WTC11 (cell line): ENCODE measurements around the gene BMX. TPM values are rescaled to one million over a fixed set of nuclear protein-coding genes. Genes with fewer than 3 reads are reported as not detected.
A peak's percentile ranks its signal among the peaks of the same experiment; 100 is the strongest.

Source experiments
- ATAC-seq: fragments of 200-7000 bp; cut with Tn5 transposase; 2 replicates; pipeline ENCODE4 v1.10.0; 2021; ENCODE audit warnings: mild to moderate bottlenecking, moderate library complexity
- CTCF ChIA-PET: fragments of 300-600 bp; sonication (Branson Sonifier 250); formaldehyde crosslinking; loops from one replicate; lab custom pipeline; 2021; ENCODE audit warnings: antibody characterized with exemption; lab: Charles Lee
- POLR2A ChIA-PET: fragments of 350-600 bp; sonication (Branson Sonifier 250); formaldehyde crosslinking; loops from one replicate; lab custom pipeline; 2021; ENCODE audit warnings: antibody characterized with exemption; lab: Charles Lee
- DNase-seq: peaks from one replicate; pipeline ENCODE4 v3.0.0; 2021; ENCODE audit warnings: low spot score
- H3K27ac Mint-ChIP-seq: 2 replicates; pipeline ENCODE4 v1.8.0; 2021; ENCODE audit warnings: mixed read lengths
- H3K27me3 Mint-ChIP-seq: 2 replicates; pipeline ENCODE4 v1.8.0; 2021; ENCODE audit warnings: low read depth, mild to moderate bottlenecking, moderate library complexity, mixed read lengths
- H3K36me3 Mint-ChIP-seq: 2 replicates; pipeline ENCODE4 v1.8.0; 2021; ENCODE audit warnings: mixed read lengths
- H3K4me1 Mint-ChIP-seq: 2 replicates; pipeline ENCODE4 v1.8.0; 2022; ENCODE audit warnings: mixed read lengths
- H3K4me3 Mint-ChIP-seq: 2 replicates; pipeline ENCODE4 v1.8.0; 2021; ENCODE audit warnings: mild to moderate bottlenecking, moderate library complexity, mixed read lengths
- H3K9me3 Mint-ChIP-seq: 2 replicates; pipeline ENCODE4 v1.8.0; 2021; ENCODE audit warnings: mixed read lengths
- CREM ChIP-seq: sonication (generic); formaldehyde crosslinking; IDR thresholded peaks from 2 replicates; pipeline ENCODE4 v1.8.1; 2022; ENCODE audit warnings: mild to moderate bottlenecking, missing genetic modification reagents, moderate library complexity
- ETV6 ChIP-seq: sonication (generic); formaldehyde crosslinking; IDR thresholded peaks from 2 replicates; pipeline ENCODE4 v1.8.1; 2022; ENCODE audit warnings: mild to moderate bottlenecking, missing genetic modification reagents
- FOXP1 ChIP-seq: sonication (generic); formaldehyde crosslinking; IDR thresholded peaks from 2 replicates; pipeline ENCODE4 v1.8.0; 2022; ENCODE audit warnings: missing genetic modification reagents, mild to moderate bottlenecking, moderate library complexity, borderline replicate concordance
- GTF2I ChIP-seq: fragments of 250-450 bp; sonication (Bioruptor Pico); conservative IDR thresholded peaks from 2 replicates; pipeline ENCODE4 v1.4.0; 2021; ENCODE audit warnings: mild to moderate bottlenecking
- JAZF1 ChIP-seq: fragments of 250-450 bp; sonication (Bioruptor Pico); IDR thresholded peaks from 2 replicates; pipeline ENCODE4 v1.9.0; 2021; ENCODE audit warnings: moderate library complexity, mild to moderate bottlenecking, inconsistent platforms
- MYBL2 ChIP-seq: sonication (generic); formaldehyde crosslinking; IDR thresholded peaks from 2 replicates; pipeline ENCODE4 v1.8.1; 2023; ENCODE audit warnings: mild to moderate bottlenecking, moderate library complexity, missing genetic modification reagents
- NR1H2 ChIP-seq: sonication (generic); formaldehyde crosslinking; IDR thresholded peaks from 2 replicates; pipeline ENCODE4 v1.9.0; 2021; ENCODE audit warnings: mild to moderate bottlenecking, moderate library complexity, missing genetic modification reagents
- PRRX2 ChIP-seq: fragments of 250-450 bp; sonication (Bioruptor Pico); IDR thresholded peaks from 2 replicates; pipeline ENCODE4 v1.8.0; 2021; ENCODE audit warnings: mild to moderate bottlenecking
- RORB ChIP-seq: fragments of 250-450 bp; sonication (Bioruptor Pico); IDR thresholded peaks from 2 replicates; pipeline ENCODE4 v1.9.0; 2021; ENCODE audit warnings: mild to moderate bottlenecking
- SMAD3 ChIP-seq: sonication (generic); formaldehyde crosslinking; IDR thresholded peaks from 2 replicates; pipeline ENCODE4 v1.8.0; 2022; ENCODE audit warnings: missing genetic modification reagents, mild to moderate bottlenecking, borderline replicate concordance
- TP53 ChIP-seq: sonication (generic); formaldehyde crosslinking; IDR thresholded peaks from 2 replicates; pipeline ENCODE4 v1.8.1; 2023; ENCODE audit warnings: mild to moderate bottlenecking, missing genetic modification reagents
- USF1 ChIP-seq: sonication (generic); formaldehyde crosslinking; IDR thresholded peaks from 2 replicates; pipeline ENCODE4 v1.8.0; 2022; ENCODE audit warnings: mild to moderate bottlenecking, missing genetic modification reagents
- ZBTB43 ChIP-seq: sonication (generic); formaldehyde crosslinking; IDR thresholded peaks from 2 replicates; pipeline ENCODE4 v1.8.1; 2023; ENCODE audit warnings: mild to moderate bottlenecking, missing genetic modification reagents
- ZNF263 ChIP-seq: sonication (generic); formaldehyde crosslinking; IDR thresholded peaks from 2 replicates; pipeline ENCODE4 v1.8.1; 2022; ENCODE audit warnings: low read depth, mild to moderate bottlenecking, moderate library complexity, missing genetic modification reagents
- ZNF396 ChIP-seq: fragments of 250-450 bp; sonication (Bioruptor Pico); IDR thresholded peaks from 2 replicates; pipeline ENCODE4 v1.8.0; 2021; ENCODE audit warnings: mild to moderate bottlenecking, moderate library complexity, borderline replicate concordance
- ZNF416 ChIP-seq: fragments of 250-450 bp; sonication (Bioruptor Pico); IDR thresholded peaks from 2 replicates; pipeline ENCODE4 v1.9.0; 2021; ENCODE audit warnings: mild to moderate bottlenecking, inconsistent platforms
- ZNF423 ChIP-seq: fragments of 250-450 bp; sonication (Bioruptor Pico); IDR thresholded peaks from 2 replicates; pipeline ENCODE4 v2.1.2; 2022; ENCODE audit warnings: mild to moderate bottlenecking, moderate library complexity
- total RNA-seq: library from RNA; stranded (reverse); gene quantifications from 3 replicates; pipeline ENCODE4 v1.2.3, GENCODE V29; 2021
- TF ChIP-seq, protein P1 (sequence below): sonication (generic); formaldehyde crosslinking; IDR thresholded peaks from 2 replicates; pipeline ENCODE4 v1.8.0; 2022; ENCODE audit warnings: missing genetic modification reagents
- TF ChIP-seq, protein P2 (sequence below): sonication (generic); formaldehyde crosslinking; IDR thresholded peaks from 2 replicates; pipeline ENCODE4 v1.8.1; 2022; ENCODE audit warnings: low read depth, missing genetic modification reagents, borderline replicate concordance
- TF ChIP-seq, protein P3 (sequence below): fragments of 250-450 bp; sonication (Bioruptor Pico); IDR thresholded peaks from 2 replicates; pipeline ENCODE4 v1.9.0; 2021; ENCODE audit warnings: mild to moderate bottlenecking

Gene BMX
- total RNA-seq, 1 experiment from 2014 or later, result not detected

- H3K4me3 Mint-ChIP-seq, result no peak overlapping the region
- TF ChIP-seq ZNF423 (CRISPR knock-in tag) (no peak), CREM (CRISPR knock-in tag) (no peak), ETV6 (no peak), FOXP1 (CRISPR knock-in tag) (no peak), ZNF263 (CRISPR knock-in tag) (no peak), JAZF1 (CRISPR knock-in tag) (no peak), ZNF416 (CRISPR knock-in tag) (no peak), MYBL2 (no peak), ZNF396 (CRISPR knock-in tag) (no peak), PRRX2 (CRISPR knock-in tag) (no peak), TP53 (CRISPR knock-in tag) (no peak)
- TF ChIP-seq, protein P1, sequence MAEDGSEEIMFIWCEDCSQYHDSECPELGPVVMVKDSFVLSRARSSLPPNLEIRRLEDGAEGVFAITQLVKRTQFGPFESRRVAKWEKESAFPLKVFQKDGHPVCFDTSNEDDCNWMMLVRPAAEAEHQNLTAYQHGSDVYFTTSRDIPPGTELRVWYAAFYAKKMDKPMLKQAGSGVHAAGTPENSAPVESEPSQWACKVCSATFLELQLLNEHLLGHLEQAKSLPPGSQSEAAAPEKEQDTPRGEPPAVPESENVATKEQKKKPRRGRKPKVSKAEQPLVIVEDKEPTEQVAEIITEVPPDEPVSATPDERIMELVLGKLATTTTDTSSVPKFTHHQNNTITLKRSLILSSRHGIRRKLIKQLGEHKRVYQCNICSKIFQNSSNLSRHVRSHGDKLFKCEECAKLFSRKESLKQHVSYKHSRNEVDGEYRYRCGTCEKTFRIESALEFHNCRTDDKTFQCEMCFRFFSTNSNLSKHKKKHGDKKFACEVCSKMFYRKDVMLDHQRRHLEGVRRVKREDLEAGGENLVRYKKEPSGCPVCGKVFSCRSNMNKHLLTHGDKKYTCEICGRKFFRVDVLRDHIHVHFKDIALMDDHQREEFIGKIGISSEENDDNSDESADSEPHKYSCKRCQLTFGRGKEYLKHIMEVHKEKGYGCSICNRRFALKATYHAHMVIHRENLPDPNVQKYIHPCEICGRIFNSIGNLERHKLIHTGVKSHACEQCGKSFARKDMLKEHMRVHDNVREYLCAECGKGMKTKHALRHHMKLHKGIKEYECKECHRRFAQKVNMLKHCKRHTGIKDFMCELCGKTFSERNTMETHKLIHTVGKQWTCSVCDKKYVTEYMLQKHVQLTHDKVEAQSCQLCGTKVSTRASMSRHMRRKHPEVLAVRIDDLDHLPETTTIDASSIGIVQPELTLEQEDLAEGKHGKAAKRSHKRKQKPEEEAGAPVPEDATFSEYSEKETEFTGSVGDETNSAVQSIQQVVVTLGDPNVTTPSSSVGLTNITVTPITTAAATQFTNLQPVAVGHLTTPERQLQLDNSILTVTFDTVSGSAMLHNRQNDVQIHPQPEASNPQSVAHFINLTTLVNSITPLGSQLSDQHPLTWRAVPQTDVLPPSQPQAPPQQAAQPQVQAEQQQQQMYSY (CRISPR knock-in tag), result no peak
- no peaks in the 10 kb centered on the region for H3K9me3 Mint-ChIP-seq
- no peaks in the 10 kb centered on the region for H3K36me3 Mint-ChIP-seq
- no peaks in the 10 kb centered on the region for H3K27me3 Mint-ChIP-seq
- DNase-seq (peak; percentile 60), ATAC-seq (peak; percentile 85)
- ChIA-PET POLR2A (no interaction called here), CTCF (interaction anchor here (0.7 to 4.4 kb wide), 11 partner anchors 12 to 121 kb away, joined by 3 to 48 read pairs (median 3); partner anchors contain the start of gene VEGFD)
- no peak overlapping the region for H3K27ac Mint-ChIP-seq
- H3K4me1 Mint-ChIP-seq, result peaks cover 19% of the 10 kb centered on the region
Observed at GRCh38 chrX:15465896-15466651, 34.5 kb upstream of the BMX start.

- Mint-ChIP-seq H3K27me3 (no peaks in the 10 kb centered on the region), H3K4me3 (no peak overlapping the region), H3K4me1 (peaks cover 24% of the 10 kb centered on the region), H3K9me3 (no peaks in the 10 kb centered on the region), H3K36me3 (no peaks in the 10 kb centered on the region), H3K27ac (no peak overlapping the region)
- CTCF ChIA-PET, result interaction anchor here (1.0 to 4.4 kb wide), 2 partner anchors 86 to 119 kb away, joined by 4 to 48 read pairs; no protein-coding TSS in a partner anchor
- peak; percentile 23; the same call in 1 of the 2 replicates for ATAC-seq
- no peak for DNase-seq
- TF ChIP-seq RORB (CRISPR knock-in tag), result no peak
- TF ChIP-seq NR1H2, result no peak
- TF ChIP-seq, protein P2, sequence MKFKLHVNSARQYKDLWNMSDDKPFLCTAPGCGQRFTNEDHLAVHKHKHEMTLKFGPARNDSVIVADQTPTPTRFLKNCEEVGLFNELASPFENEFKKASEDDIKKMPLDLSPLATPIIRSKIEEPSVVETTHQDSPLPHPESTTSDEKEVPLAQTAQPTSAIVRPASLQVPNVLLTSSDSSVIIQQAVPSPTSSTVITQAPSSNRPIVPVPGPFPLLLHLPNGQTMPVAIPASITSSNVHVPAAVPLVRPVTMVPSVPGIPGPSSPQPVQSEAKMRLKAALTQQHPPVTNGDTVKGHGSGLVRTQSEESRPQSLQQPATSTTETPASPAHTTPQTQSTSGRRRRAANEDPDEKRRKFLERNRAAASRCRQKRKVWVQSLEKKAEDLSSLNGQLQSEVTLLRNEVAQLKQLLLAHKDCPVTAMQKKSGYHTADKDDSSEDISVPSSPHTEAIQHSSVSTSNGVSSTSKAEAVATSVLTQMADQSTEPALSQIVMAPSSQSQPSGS (CRISPR knock-in tag), result no peak
- TF ChIP-seq GTF2I (CRISPR knock-in tag), result no peak
- TF ChIP-seq CREM (CRISPR knock-in tag), result no peak
- TF ChIP-seq SMAD3 (CRISPR knock-in tag), result no peak
- TF ChIP-seq, protein P3, sequence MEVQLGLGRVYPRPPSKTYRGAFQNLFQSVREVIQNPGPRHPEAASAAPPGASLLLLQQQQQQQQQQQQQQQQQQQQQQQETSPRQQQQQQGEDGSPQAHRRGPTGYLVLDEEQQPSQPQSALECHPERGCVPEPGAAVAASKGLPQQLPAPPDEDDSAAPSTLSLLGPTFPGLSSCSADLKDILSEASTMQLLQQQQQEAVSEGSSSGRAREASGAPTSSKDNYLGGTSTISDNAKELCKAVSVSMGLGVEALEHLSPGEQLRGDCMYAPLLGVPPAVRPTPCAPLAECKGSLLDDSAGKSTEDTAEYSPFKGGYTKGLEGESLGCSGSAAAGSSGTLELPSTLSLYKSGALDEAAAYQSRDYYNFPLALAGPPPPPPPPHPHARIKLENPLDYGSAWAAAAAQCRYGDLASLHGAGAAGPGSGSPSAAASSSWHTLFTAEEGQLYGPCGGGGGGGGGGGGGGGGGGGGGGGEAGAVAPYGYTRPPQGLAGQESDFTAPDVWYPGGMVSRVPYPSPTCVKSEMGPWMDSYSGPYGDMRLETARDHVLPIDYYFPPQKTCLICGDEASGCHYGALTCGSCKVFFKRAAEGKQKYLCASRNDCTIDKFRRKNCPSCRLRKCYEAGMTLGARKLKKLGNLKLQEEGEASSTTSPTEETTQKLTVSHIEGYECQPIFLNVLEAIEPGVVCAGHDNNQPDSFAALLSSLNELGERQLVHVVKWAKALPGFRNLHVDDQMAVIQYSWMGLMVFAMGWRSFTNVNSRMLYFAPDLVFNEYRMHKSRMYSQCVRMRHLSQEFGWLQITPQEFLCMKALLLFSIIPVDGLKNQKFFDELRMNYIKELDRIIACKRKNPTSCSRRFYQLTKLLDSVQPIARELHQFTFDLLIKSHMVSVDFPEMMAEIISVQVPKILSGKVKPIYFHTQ (CRISPR knock-in tag), result no peak
- TF ChIP-seq ZBTB43 (CRISPR knock-in tag), result no peak
- TF ChIP-seq ZNF396 (CRISPR knock-in tag), result no peak
- no peak for TF ChIP-seq PRRX2 (CRISPR knock-in tag)
- TF ChIP-seq USF1 (CRISPR knock-in tag), result no peak
- POLR2A ChIA-PET, result no interaction called here
Observed at GRCh38 chrX:15468036-15468435, 32.6 kb upstream of the BMX start.
